ENCODE results near the gene IKZF1. TPM values are rescaled to one million over a fixed set of nuclear protein-coding genes. Genes with fewer than 3 reads are reported as not detected.

IKZF1 gene
- total and polyA plus RNA-seq, 2 donors (not counting 1 experiment from before 2014, with no cell fraction given), result 0.01 TPM; not detected in 1

GRCh38 chr7:50347693-50348092 is 43.2 kb downstream of the IKZF1 start:
- Histone ChIP-seq H3K9me3 (ENCODE audit: control insufficient read depth, insufficient read depth, low read depth, low read length) (no peaks in the 10 kb centered on the region), H2AFZ (ENCODE audit: low read length) (no peak overlapping the region), H3K36me3 (ENCODE audit: control insufficient read depth, insufficient read depth, low read length) (no peaks in the 10 kb centered on the region), H3K4me2 (ENCODE audit: extremely low read depth, insufficient read depth, low read length) (no peak overlapping the region), H3K9ac (ENCODE audit: insufficient read depth, low read length) (no peak overlapping the region), H3K4me1 (ENCODE audit: control insufficient read depth, extremely low read depth, insufficient read depth, low read length) (no peaks in the 10 kb centered on the region), H3K79me2 (ENCODE audit: control insufficient read depth, insufficient read depth, low read length) (no peaks in the 10 kb centered on the region), H3K4me3 (replicated peaks in 1 of 4; ENCODE audit: control extremely low read depth in 1 of 4, insufficient read depth in 1 of 4, low read depth in 3 of 4, low read length in 4 of 4) (no peak overlapping the region), H4K20me1 (ENCODE audit: control insufficient read depth, extremely low read depth, insufficient read depth, low read length) (no peaks in the 10 kb centered on the region), H3K27ac (ENCODE audit: insufficient read depth, low read length) (no peak overlapping the region), H3K27me3 (ENCODE audit: control insufficient read depth, insufficient read depth, low read length) (no peaks in the 10 kb centered on the region)
- no peak for TF ChIP-seq CTCF (conservative IDR thresholded peaks at IDR 0.05 in 1 of 2, IDR thresholded peaks at IDR 0.05 in 1 of 2; ENCODE audit: low read depth in 1 of 2, low read length in 2 of 2)
- no peak for TF ChIP-seq EZH2 (IDR thresholded peaks at IDR 0.05; ENCODE audit: low read length, missing control alignments)
- DNase-seq (ENCODE audit: low read depth in 2 of 2), result no peak

- Histone ChIP-seq H3K4me3 (replicated peaks in 1 of 4; ENCODE audit: control extremely low read depth in 1 of 4, insufficient read depth in 1 of 4, low read depth in 3 of 4, low read length in 4 of 4) (no peak overlapping the region), H2AFZ (ENCODE audit: low read length) (no peak overlapping the region), H3K9ac (ENCODE audit: insufficient read depth, low read length) (no peak overlapping the region), H3K4me1 (ENCODE audit: control insufficient read depth, extremely low read depth, insufficient read depth, low read length) (no peaks in the 10 kb centered on the region), H3K4me2 (ENCODE audit: extremely low read depth, insufficient read depth, low read length) (no peak overlapping the region), H3K9me3 (ENCODE audit: control insufficient read depth, insufficient read depth, low read depth, low read length) (no peaks in the 10 kb centered on the region), H3K27me3 (ENCODE audit: control insufficient read depth, insufficient read depth, low read length) (no peaks in the 10 kb centered on the region), H3K79me2 (ENCODE audit: control insufficient read depth, insufficient read depth, low read length) (no peaks in the 10 kb centered on the region), H3K27ac (ENCODE audit: insufficient read depth, low read length) (no peak overlapping the region), H3K36me3 (ENCODE audit: control insufficient read depth, insufficient read depth, low read length) (no peaks in the 10 kb centered on the region), H4K20me1 (ENCODE audit: control insufficient read depth, extremely low read depth, insufficient read depth, low read length) (no peaks in the 10 kb centered on the region)
- TF ChIP-seq EZH2 (IDR thresholded peaks at IDR 0.05; ENCODE audit: low read length, missing control alignments), result no peak
- no peak for TF ChIP-seq CTCF (conservative IDR thresholded peaks at IDR 0.05 in 1 of 2, IDR thresholded peaks at IDR 0.05 in 1 of 2; ENCODE audit: low read depth in 1 of 2, low read length in 2 of 2)
- DNase-seq (ENCODE audit: low read depth in 2 of 2), result no peak
Measured at GRCh38 chr7:50348469-50349162, 44.1 kb downstream of the IKZF1 start.

- no peak overlapping the region for H2AFZ ChIP-seq (ENCODE audit: low read length)
- H3K4me2 ChIP-seq (ENCODE audit: extremely low read depth, insufficient read depth, low read length), result no peak overlapping the region
- no peaks in the 10 kb centered on the region for H3K4me1 ChIP-seq (ENCODE audit: control insufficient read depth, extremely low read depth, insufficient read depth, low read length)
- no peaks in the 10 kb centered on the region for H3K9me3 ChIP-seq (ENCODE audit: control insufficient read depth, insufficient read depth, low read depth, low read length)
- no peaks in the 10 kb centered on the region for H3K27me3 ChIP-seq (ENCODE audit: control insufficient read depth, insufficient read depth, low read length)
- H3K9ac ChIP-seq (ENCODE audit: insufficient read depth, low read length), result no peak overlapping the region
- no peak overlapping the region for H3K4me3 ChIP-seq (replicated peaks in 1 of 4; ENCODE audit: control extremely low read depth in 1 of 4, insufficient read depth in 1 of 4, low read depth in 3 of 4, low read length in 4 of 4)
- H3K27ac ChIP-seq (ENCODE audit: insufficient read depth, low read length), result no peak overlapping the region
- H3K79me2 ChIP-seq (ENCODE audit: control insufficient read depth, insufficient read depth, low read length), result no peaks in the 10 kb centered on the region
- no peaks in the 10 kb centered on the region for H3K36me3 ChIP-seq (ENCODE audit: control insufficient read depth, insufficient read depth, low read length)
- TF ChIP-seq CTCF (conservative IDR thresholded peaks at IDR 0.05 in 1 of 2, IDR thresholded peaks at IDR 0.05 in 1 of 2; ENCODE audit: low read depth in 1 of 2, low read length in 2 of 2), result no peak
- no peak for TF ChIP-seq EZH2 (IDR thresholded peaks at IDR 0.05; ENCODE audit: low read length, missing control alignments)
- H4K20me1 ChIP-seq (ENCODE audit: control insufficient read depth, extremely low read depth, insufficient read depth, low read length), result no peaks in the 10 kb centered on the region
- no peak for DNase-seq (ENCODE audit: low read depth in 2 of 2)
Measured at GRCh38 chr7:50349399-50349798, 44.9 kb downstream of the IKZF1 start.
